SW 1271 (cell line): ENCODE data around the gene CDH23.

Source experiments
- DNase-seq, 2 experiments: peaks; one replicate each; lab custom pipeline; 2025; lab: John Stamatoyannopoulos, UW

CDH23 gene

GRCh38 chr10:71856619-71857018 is 459.9 kb downstream of the CDH23 start:
- DNase-seq = no peak

GRCh38 chr10:71857934-71858890 is 461.5 kb downstream of the CDH23 start:
- no peak for DNase-seq

- DNase-seq = peak; percentile 78 to 87
These were observed 463.7 kb downstream of the CDH23 start for GRCh38 chr10:71860243-71861029.

- no peak for DNase-seq
These were observed 466.5 kb downstream of the CDH23 start for GRCh38 chr10:71863203-71863602.

- DNase-seq = peak in 1 of 2 experiments; percentile 51
These were observed 468.2 kb downstream of the CDH23 start for GRCh38 chr10:71864911-71865361.
